SIG-M5 treated with dmso at 0.1 percent for 504 hours (cell line): ENCODE data around the gene FAM120B.
"Not testable (repeated sequence)": the region's sequence is repeated elsewhere in the genome, so short reads cannot be mapped to it uniquely, and the experiment has no call there.

Experiments used
- DNase-seq: peaks from one replicate; lab custom pipeline; 2025; ENCODE audit not compliant: unreplicated experiment; lab: John Stamatoyannopoulos, UW

FAM120B gene

GRCh38 chr6:170306324-170307079, at the start of gene FAM120B:
FAM120B (plus strand) TSS chr6:170306758; CDS start chr6:170317391, 10,633 bp downstream.
- peak; percentile 91 for DNase-seq

- no peak for DNase-seq
These were observed 49.2 kb upstream of the FAM120B start for GRCh38 chr6:170257376-170257775.

- DNase-seq, result no peak
These were observed 48.2 kb upstream of the FAM120B start for GRCh38 chr6:170258407-170258806.

GRCh38 chr6:170259278-170259677, 47.3 kb upstream of the FAM120B start:
- DNase-seq, result no peak

- DNase-seq, result no peak
These were observed 45.9 kb upstream of the FAM120B start for GRCh38 chr6:170260686-170261085.

- DNase-seq, result no peak
These were observed 44.7 kb upstream of the FAM120B start for GRCh38 chr6:170261643-170262488.

- no peak for DNase-seq
These were observed 44.0 kb upstream of the FAM120B start for GRCh38 chr6:170262489-170263088.

- no peak for DNase-seq
These were observed 43.1 kb upstream of the FAM120B start for GRCh38 chr6:170263410-170263809.

GRCh38 chr6:170264086-170264485, 42.5 kb upstream of the FAM120B start:
- no peak for DNase-seq

GRCh38 chr6:170264644-170265043, 41.9 kb upstream of the FAM120B start:
- not testable (repeated sequence) for DNase-seq

- DNase-seq, result no peak
These were observed 40.9 kb upstream of the FAM120B start for GRCh38 chr6:170265655-170266054.

- DNase-seq, result no peak
These were observed 40.3 kb upstream of the FAM120B start for GRCh38 chr6:170266061-170266825.

GRCh38 chr6:170267688-170268087, 38.9 kb upstream of the FAM120B start:
- no peak for DNase-seq

GRCh38 chr6:170268216-170269129, 38.1 kb upstream of the FAM120B start:
- DNase-seq, result no peak

- no peak for DNase-seq
These were observed 37.3 kb upstream of the FAM120B start for GRCh38 chr6:170269151-170269845.

GRCh38 chr6:170269846-170270541, 36.6 kb upstream of the FAM120B start:
- no peak for DNase-seq

GRCh38 chr6:170270984-170271593, 35.5 kb upstream of the FAM120B start:
- no peak for DNase-seq

- peak; percentile 20 for DNase-seq
These were observed 34.7 kb upstream of the FAM120B start for GRCh38 chr6:170271771-170272314.
